GM23338 (cell line): Measurements from ENCODE around the gene NDUFA13. TPM values are rescaled to one million over a fixed set of nuclear protein-coding genes. Genes with fewer than 3 reads are reported as not detected.

Experiments
- ATAC-seq: fragments of 200-7000 bp; cut with Tn5 transposase; 3 replicates; pipeline ENCODE4 v1.9.1; 2020
- DNase-seq: peaks from one replicate; pipeline ENCODE4 v3.0.0-alpha.2; 2015; ENCODE audit warnings: low spot score
- H2AFZ ChIP-seq: fragments of 200-600 bp; sonication (generic); 2 replicates; pipeline ENCODE4 v1.8.0; 2016; ENCODE audit warnings: antibody characterized with exemption, mild to moderate bottlenecking, moderate library complexity
- H3F3A ChIP-seq: fragments of 200-600 bp; sonication (generic); replicated peaks from 2 replicates; pipeline ENCODE4 v1.8.0; 2017; ENCODE audit warnings: antibody characterized with exemption, mixed run types, low read depth
- H3K27ac ChIP-seq: fragments of 200-600 bp; sonication (generic); 2 replicates; pipeline ENCODE4 v1.6.1; 2016; ENCODE audit warnings: low read depth
- H3K27me3 ChIP-seq: fragments of 200-600 bp; sonication (generic); 2 replicates; pipeline ENCODE4 v1.8.0; 2016; ENCODE audit warnings: mild to moderate bottlenecking, mixed run types, moderate library complexity; ENCODE audit not compliant: insufficient read depth
- H3K36me3 ChIP-seq: fragments of 200-600 bp; sonication (generic); 2 replicates; pipeline ENCODE4 v1.8.0; 2016; ENCODE audit warnings: mild to moderate bottlenecking; ENCODE audit not compliant: insufficient read depth
- H3K4me1 ChIP-seq: fragments of 200-600 bp; sonication (generic); 2 replicates; pipeline ENCODE4 v1.8.0; 2016; ENCODE audit warnings: mild to moderate bottlenecking, moderate library complexity; ENCODE audit not compliant: insufficient read depth
- H3K4me2 ChIP-seq: fragments of 200-600 bp; sonication (generic); 2 replicates; pipeline ENCODE4 v1.7.1; 2017; ENCODE audit warnings: mixed run types
- H3K4me3 ChIP-seq: fragments of 200-600 bp; sonication (generic); 2 replicates; pipeline ENCODE4 v1.6.1; 2016; ENCODE audit warnings: mixed run types
- H3K79me2 ChIP-seq: fragments of 200-600 bp; sonication (generic); replicated peaks from 2 replicates; pipeline ENCODE4 v1.8.0; 2017; ENCODE audit warnings: mild to moderate bottlenecking; ENCODE audit not compliant: insufficient read depth
- H3K9me2 ChIP-seq: fragments of 200-600 bp; sonication (generic); 2 replicates; pipeline ENCODE4 v1.8.0; 2017; ENCODE audit not compliant: insufficient read depth
- H4K20me1 ChIP-seq: fragments of 200-600 bp; sonication (generic); replicated peaks from 2 replicates; pipeline ENCODE4 v1.8.0; 2017; ENCODE audit warnings: mild to moderate bottlenecking; ENCODE audit not compliant: insufficient read depth
- H3K27ac Mint-ChIP-seq: 2 replicates; pipeline ENCODE4 v1.8.0; 2020; ENCODE audit warnings: inconsistent platforms, mild to moderate bottlenecking, moderate library complexity, mixed read lengths
- H3K27me3 Mint-ChIP-seq: 3 replicates; pipeline ENCODE4 v1.8.0; 2022; ENCODE audit warnings: low read depth, mild to moderate bottlenecking, moderate library complexity, mixed read lengths, inconsistent platforms; ENCODE audit not compliant: insufficient read depth, poor library complexity
- H3K36me3 Mint-ChIP-seq: 3 replicates; pipeline ENCODE4 v1.8.0; 2021; ENCODE audit warnings: low read depth, mild to moderate bottlenecking, inconsistent platforms, moderate library complexity, mixed read lengths
- H3K4me1 Mint-ChIP-seq: 3 replicates; pipeline ENCODE4 v1.8.0; 2020; ENCODE audit warnings: mild to moderate bottlenecking, inconsistent platforms, mixed read lengths
- H3K4me3 Mint-ChIP-seq: 3 replicates; pipeline ENCODE4 v1.8.0; 2021; ENCODE audit warnings: moderate library complexity, mild to moderate bottlenecking, inconsistent platforms, mixed read lengths
- H3K9me3 Mint-ChIP-seq: 3 replicates; pipeline ENCODE4 v1.8.0; 2020; ENCODE audit warnings: moderate library complexity, mild to moderate bottlenecking, inconsistent platforms, mixed read lengths
- CREB1 ChIP-seq: fragments of 250-450 bp; sonication (Bioruptor Pico); IDR thresholded peaks from 2 replicates; pipeline ENCODE4 v1.5.0; 2020; ENCODE audit warnings: low read depth, mild to moderate bottlenecking, moderate library complexity
- EZH2 ChIP-seq: fragments of 200-600 bp; sonication (generic); IDR thresholded peaks from one replicate; pipeline ENCODE4 v1.8.0; 2017; ENCODE audit warnings: antibody characterized with exemption, mild to moderate bottlenecking, low read depth; ENCODE audit not compliant: unreplicated experiment
- EZH2phosphoT487 ChIP-seq: fragments of 200-600 bp; sonication (generic); IDR thresholded peaks from one replicate; pipeline ENCODE4 v1.8.1; 2018; ENCODE audit warnings: antibody characterized with exemption; ENCODE audit not compliant: unreplicated experiment
- JUNB ChIP-seq: IDR thresholded peaks from one replicate; pipeline ENCODE4 v1.6.1; 2016; ENCODE audit warnings: antibody characterized with exemption; ENCODE audit not compliant: unreplicated experiment
- NANOG ChIP-seq: IDR thresholded peaks from 2 replicates; pipeline ENCODE4 v1.6.1; 2016; ENCODE audit warnings: antibody characterized with exemption, borderline replicate concordance
- POLR2AphosphoS5 ChIP-seq: IDR thresholded peaks from 2 replicates; pipeline ENCODE4 v1.6.1; 2016; ENCODE audit warnings: antibody characterized with exemption, low read depth
- REST ChIP-seq: IDR thresholded peaks from one replicate; pipeline ENCODE4 v1.6.1; 2018; ENCODE audit warnings: antibody characterized with exemption; ENCODE audit not compliant: unreplicated experiment
- STAT1 ChIP-seq: IDR thresholded peaks from one replicate; pipeline ENCODE4 v1.6.1; 2016; ENCODE audit warnings: antibody characterized with exemption; ENCODE audit not compliant: unreplicated experiment
- ZNF114 ChIP-seq: fragments of 250-450 bp; sonication (Bioruptor Pico); IDR thresholded peaks from 2 replicates; pipeline ENCODE4 v1.5.0; 2020; ENCODE audit warnings: mild to moderate bottlenecking, moderate library complexity
- ZNF331 ChIP-seq: fragments of 250-450 bp; sonication (Bioruptor Pico); IDR thresholded peaks from 2 replicates; pipeline ENCODE4 v1.5.0; 2020; ENCODE audit warnings: low read depth, mild to moderate bottlenecking, moderate library complexity
- ZNF462 ChIP-seq: fragments of 250-450 bp; sonication (Bioruptor Pico); IDR thresholded peaks from 2 replicates; pipeline ENCODE4 v1.5.0; 2020; ENCODE audit warnings: mild to moderate bottlenecking, moderate library complexity
- polyA plus RNA-seq: library from polyadenylated mRNA; unstranded; fragments of >200 nt; fragmentation: Nextera tagmentation; extraction: Ambion mirVana; gene quantifications from 2 replicates; pipeline ENCODE4 v1.2.1, GENCODE V29; 2016
- total RNA-seq: library from RNA; depleted of rRNA; stranded (reverse); fragments of >200 nt; shearing (Covaris generic); gene quantifications from 2 replicates; pipeline ENCODE4 v1.2.3, GENCODE V29; 2014
- TF ChIP-seq, protein P1 (sequence below): IDR thresholded peaks from 2 replicates; pipeline ENCODE4 v1.6.1; 2016; ENCODE audit warnings: antibody characterized with exemption
- TF ChIP-seq, protein P2 (sequence below), 2 experiments: fragments of 200-600 bp in 1 of 2; sonication (generic) in 1 of 2; conservative IDR thresholded peaks; 2 replicates each; pipeline versions ENCODE4 v1.5.1 to v1.6.1; 2016 to 2017; ENCODE audit warnings: antibody characterized with exemption in 2 of 2, low read depth in 2 of 2, mild to moderate bottlenecking in 2 of 2, moderate library complexity in 1 of 2

Gene NDUFA13
- total and polyA plus RNA-seq, 2 experiments from 2014 or later: 143 to 598 TPM

DNA sequence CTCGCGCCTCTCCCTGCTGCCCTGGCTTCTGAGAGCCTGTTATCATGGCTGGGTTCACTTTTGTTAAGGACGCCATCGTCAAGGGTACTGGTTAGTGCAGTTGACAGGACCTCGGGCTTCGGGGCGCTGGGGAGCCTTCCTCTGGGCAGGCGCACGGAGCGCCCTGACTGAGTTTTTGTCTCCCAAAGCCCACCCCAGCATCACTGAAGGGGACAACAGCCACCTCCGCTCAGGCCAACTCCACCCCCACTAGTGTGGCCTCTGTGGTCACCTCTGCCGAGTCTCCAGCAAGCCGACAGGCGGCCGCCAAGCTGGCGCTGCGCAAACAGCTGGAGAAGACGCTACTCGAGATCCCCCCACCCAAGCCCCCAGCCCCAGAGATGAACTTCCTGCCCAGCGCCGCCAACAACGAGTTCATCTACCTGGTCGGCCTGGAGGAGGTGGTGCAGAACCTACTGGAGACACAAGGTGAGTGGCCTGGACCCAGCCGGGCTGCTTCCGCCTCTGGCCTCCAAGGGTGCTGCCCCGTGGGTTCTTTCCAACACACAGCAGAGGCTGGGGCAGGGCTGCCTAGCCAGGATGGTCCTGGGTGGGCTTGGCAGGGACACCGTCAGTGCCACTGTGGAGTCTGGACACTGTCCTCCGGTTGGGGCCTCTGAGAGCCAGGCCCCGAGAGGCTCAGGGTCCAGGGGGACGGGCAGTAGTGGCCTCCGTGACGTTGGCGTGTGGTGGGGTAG is 17.6 kb upstream of the NDUFA13 start:
- Histone ChIP-seq H3F3A (0 out of 2 replicates have a peak, but pooled peaks cover 3% of the 10 kb centered on the region), H3K9me2 (no peaks in the 10 kb centered on the region), H3K4me1 (no peaks in the 10 kb centered on the region), H3K79me2 (no peaks in the 10 kb centered on the region; the same call in 1 of the 2 replicates), H2AFZ (no peak overlapping the region), H3K4me3 (no peak overlapping the region), H3K27ac (no peak overlapping the region), H3K4me2 (no peak overlapping the region), H4K20me1 (peaks cover 15% of the 10 kb centered on the region), H3K36me3 (peaks cover 15% of the 10 kb centered on the region; the same call in 1 of the 2 replicates), H3K27me3 (no peaks in the 10 kb centered on the region)
- H3K9me3 Mint-ChIP-seq: no peaks in the 10 kb centered on the region
- DNase-seq (no peak), ATAC-seq (no peak)
- H3K4me3 Mint-ChIP-seq: no peak overlapping the region
- no peak overlapping the region for H3K27ac Mint-ChIP-seq
- no peaks in the 10 kb centered on the region for H3K4me1 Mint-ChIP-seq
- H3K27me3 Mint-ChIP-seq: peaks cover 10% of the 10 kb centered on the region
- H3K36me3 Mint-ChIP-seq: peaks cover 82% of the 10 kb centered on the region
- TF ChIP-seq REST: no peak
- no peak for TF ChIP-seq JUNB
- TF ChIP-seq, protein P1, sequence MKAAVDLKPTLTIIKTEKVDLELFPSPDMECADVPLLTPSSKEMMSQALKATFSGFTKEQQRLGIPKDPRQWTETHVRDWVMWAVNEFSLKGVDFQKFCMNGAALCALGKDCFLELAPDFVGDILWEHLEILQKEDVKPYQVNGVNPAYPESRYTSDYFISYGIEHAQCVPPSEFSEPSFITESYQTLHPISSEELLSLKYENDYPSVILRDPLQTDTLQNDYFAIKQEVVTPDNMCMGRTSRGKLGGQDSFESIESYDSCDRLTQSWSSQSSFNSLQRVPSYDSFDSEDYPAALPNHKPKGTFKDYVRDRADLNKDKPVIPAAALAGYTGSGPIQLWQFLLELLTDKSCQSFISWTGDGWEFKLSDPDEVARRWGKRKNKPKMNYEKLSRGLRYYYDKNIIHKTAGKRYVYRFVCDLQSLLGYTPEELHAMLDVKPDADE: no peak
- TF ChIP-seq ZNF462 (CRISPR knock-in tag): no peak
- TF ChIP-seq ZNF114 (CRISPR knock-in tag): no peak
- no peak for TF ChIP-seq CREB1 (CRISPR knock-in tag)
- TF ChIP-seq POLR2AphosphoS5: no peak
- TF ChIP-seq, protein P2, sequence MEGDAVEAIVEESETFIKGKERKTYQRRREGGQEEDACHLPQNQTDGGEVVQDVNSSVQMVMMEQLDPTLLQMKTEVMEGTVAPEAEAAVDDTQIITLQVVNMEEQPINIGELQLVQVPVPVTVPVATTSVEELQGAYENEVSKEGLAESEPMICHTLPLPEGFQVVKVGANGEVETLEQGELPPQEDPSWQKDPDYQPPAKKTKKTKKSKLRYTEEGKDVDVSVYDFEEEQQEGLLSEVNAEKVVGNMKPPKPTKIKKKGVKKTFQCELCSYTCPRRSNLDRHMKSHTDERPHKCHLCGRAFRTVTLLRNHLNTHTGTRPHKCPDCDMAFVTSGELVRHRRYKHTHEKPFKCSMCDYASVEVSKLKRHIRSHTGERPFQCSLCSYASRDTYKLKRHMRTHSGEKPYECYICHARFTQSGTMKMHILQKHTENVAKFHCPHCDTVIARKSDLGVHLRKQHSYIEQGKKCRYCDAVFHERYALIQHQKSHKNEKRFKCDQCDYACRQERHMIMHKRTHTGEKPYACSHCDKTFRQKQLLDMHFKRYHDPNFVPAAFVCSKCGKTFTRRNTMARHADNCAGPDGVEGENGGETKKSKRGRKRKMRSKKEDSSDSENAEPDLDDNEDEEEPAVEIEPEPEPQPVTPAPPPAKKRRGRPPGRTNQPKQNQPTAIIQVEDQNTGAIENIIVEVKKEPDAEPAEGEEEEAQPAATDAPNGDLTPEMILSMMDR (conservative IDR thresholded peaks at IDR 0.05; ENCODE audit: low read depth in 2 of 2): no peak
- TF ChIP-seq EZH2phosphoT487: no peak
- TF ChIP-seq EZH2: no peak
- TF ChIP-seq STAT1: no peak
- TF ChIP-seq NANOG: no peak
- no peak for TF ChIP-seq ZNF331 (CRISPR knock-in tag)
